ENCODE results near the gene AOC2.
"Not testable (repeated sequence)": the region's sequence is repeated elsewhere in the genome, so short reads cannot be mapped to it uniquely, and the experiment has no call there.

AOC2 gene

DNA sequence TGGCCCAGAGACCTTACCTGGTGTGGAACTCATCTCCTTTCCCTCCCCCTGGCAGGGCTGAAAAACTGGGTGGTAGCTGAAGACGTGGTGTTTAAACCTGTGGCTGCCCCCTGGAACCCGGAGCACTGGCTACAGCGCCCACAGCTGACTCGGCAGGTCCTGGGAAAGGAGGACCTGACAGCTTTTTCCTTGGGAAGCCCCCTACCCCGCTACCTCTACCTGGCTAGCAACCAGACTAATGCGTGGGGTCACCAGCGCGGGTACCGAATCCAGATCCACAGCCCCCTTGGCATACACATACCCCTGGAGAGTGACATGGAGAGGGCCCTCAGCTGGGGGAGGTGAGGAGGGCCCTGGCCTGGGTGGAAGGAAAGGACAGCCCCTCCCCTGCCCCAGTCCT, 4.7 kb downstream of the AOC2 start:
- no peak overlapping the region for H3K4me3 ChIP-seq
- H3K9me3 ChIP-seq: no peaks in the 10 kb centered on the region
- peak overlapping the region; percentile 90 to 96 for H3K27ac ChIP-seq
- peaks cover 6 to 22% (median 16%) of the 10 kb centered on the region in 3 donors for H3K36me3 ChIP-seq
- TF ChIP-seq, protein P1, sequence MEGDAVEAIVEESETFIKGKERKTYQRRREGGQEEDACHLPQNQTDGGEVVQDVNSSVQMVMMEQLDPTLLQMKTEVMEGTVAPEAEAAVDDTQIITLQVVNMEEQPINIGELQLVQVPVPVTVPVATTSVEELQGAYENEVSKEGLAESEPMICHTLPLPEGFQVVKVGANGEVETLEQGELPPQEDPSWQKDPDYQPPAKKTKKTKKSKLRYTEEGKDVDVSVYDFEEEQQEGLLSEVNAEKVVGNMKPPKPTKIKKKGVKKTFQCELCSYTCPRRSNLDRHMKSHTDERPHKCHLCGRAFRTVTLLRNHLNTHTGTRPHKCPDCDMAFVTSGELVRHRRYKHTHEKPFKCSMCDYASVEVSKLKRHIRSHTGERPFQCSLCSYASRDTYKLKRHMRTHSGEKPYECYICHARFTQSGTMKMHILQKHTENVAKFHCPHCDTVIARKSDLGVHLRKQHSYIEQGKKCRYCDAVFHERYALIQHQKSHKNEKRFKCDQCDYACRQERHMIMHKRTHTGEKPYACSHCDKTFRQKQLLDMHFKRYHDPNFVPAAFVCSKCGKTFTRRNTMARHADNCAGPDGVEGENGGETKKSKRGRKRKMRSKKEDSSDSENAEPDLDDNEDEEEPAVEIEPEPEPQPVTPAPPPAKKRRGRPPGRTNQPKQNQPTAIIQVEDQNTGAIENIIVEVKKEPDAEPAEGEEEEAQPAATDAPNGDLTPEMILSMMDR (IDR thresholded peaks at IDR 0.05): no peak
- peaks cover 0 to 39% (median 18%) of the 10 kb centered on the region in 4 donors for H3K4me1 ChIP-seq
- DNase-seq: peak in 1 of 2 donors; percentile 51
- intact Hi-C loops (cut with DNase I; ENCODE audit: low total_unique reads): no loop called here
- H3K27me3 ChIP-seq: no peaks in the 10 kb centered on the region

DNA sequence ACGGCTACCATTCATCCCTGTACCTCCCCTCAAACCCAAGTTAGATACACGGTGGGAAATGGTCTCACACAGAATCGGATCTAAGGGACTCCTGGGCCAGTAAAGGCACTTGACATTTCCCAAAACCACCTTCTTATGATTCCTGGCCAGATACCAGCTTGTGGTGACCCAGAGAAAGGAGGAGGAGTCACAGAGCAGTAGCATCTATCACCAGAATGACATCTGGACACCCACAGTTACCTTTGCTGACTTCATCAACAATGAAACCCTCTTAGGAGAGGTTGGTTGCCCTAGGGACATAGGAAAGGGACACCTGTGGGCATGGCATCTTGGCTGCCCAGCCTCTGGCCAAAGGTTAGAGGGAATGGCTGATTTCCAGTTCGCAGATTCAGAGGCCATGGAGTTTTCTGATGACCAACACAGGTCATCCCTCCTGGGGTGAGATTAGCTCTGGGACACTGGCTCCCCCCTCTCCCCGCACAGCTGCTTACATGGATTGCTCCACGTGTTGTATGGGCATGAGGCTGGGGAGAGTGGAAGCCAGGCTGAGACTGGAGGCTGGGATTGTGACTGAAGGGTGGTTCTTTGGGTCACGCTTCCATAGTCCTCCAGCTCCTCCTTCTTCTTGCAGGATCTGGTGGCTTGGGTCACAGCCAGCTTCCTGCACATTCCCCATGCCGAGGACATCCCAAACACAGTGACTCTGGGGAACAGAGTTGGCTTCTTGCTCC, 5.2 kb downstream of the AOC2 start:
- Histone ChIP-seq H3K4me1 (peaks cover 0 to 44% (median 18%) of the 10 kb centered on the region in 4 donors), H3K27ac (peak overlapping the region; percentile 90 to 96), H3K4me3 (peak overlapping the region; percentile 27 to 62), H3K27me3 (no peaks in the 10 kb centered on the region), H3K9me3 (no peaks in the 10 kb centered on the region), H3K36me3 (peaks cover 9 to 16% (median 13%) of the 10 kb centered on the region in 3 donors)
- intact Hi-C loops (cut with DNase I; ENCODE audit: low total_unique reads): no loop called here
- DNase-seq: peak; percentile 49 to 85
- TF ChIP-seq, protein P1 (IDR thresholded peaks at IDR 0.05): no peak

DNA sequence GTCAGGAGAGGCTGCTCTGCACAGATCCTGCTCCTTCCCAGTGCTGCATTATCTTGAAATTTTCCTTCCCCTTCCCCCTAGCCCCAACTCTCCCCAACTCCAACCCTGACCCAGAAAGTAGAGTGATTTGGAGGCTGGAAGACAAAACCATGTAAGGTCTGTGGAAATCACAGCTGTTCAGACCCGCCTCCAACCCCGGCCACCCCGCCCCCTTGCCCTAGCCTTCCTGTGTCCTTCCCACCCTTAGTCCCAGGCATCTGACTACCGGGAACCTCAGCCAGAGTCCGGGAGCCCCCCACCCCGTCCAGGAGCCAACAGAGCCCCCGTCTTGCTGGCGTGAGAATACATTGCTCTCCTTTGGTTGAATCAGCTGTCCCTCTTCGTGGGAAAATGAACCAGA, 6.6 kb downstream of the AOC2 start, which contains the start of gene AOC3:
Gene AOC3 (plus strand): TSS at position 246 of the 400 bp plus-strand sequence. CDS start 145 bp downstream, at position 391.
- peak within 1 kb of the TSS; percentile 62 to 72 for H3K4me3 ChIP-seq
- peaks cover 0 to 55% (median 29%) of the 10 kb centered on the region in 4 donors for H3K4me1 ChIP-seq
- TF ChIP-seq, protein P1 (IDR thresholded peaks at IDR 0.05): no peak
- peak within 1 kb of the TSS; percentile 90 to 96 for H3K27ac ChIP-seq
- H3K36me3 ChIP-seq: peaks cover 8 to 13% (median 9%) of the 10 kb centered on the region in 3 donors
- no peaks in the 10 kb centered on the region for H3K9me3 ChIP-seq
- no peaks in the 10 kb centered on the region for H3K27me3 ChIP-seq
- peak; percentile 66 to 91 for DNase-seq
- intact Hi-C loops (cut with DNase I; ENCODE audit: low total_unique reads): no loop called here

DNA sequence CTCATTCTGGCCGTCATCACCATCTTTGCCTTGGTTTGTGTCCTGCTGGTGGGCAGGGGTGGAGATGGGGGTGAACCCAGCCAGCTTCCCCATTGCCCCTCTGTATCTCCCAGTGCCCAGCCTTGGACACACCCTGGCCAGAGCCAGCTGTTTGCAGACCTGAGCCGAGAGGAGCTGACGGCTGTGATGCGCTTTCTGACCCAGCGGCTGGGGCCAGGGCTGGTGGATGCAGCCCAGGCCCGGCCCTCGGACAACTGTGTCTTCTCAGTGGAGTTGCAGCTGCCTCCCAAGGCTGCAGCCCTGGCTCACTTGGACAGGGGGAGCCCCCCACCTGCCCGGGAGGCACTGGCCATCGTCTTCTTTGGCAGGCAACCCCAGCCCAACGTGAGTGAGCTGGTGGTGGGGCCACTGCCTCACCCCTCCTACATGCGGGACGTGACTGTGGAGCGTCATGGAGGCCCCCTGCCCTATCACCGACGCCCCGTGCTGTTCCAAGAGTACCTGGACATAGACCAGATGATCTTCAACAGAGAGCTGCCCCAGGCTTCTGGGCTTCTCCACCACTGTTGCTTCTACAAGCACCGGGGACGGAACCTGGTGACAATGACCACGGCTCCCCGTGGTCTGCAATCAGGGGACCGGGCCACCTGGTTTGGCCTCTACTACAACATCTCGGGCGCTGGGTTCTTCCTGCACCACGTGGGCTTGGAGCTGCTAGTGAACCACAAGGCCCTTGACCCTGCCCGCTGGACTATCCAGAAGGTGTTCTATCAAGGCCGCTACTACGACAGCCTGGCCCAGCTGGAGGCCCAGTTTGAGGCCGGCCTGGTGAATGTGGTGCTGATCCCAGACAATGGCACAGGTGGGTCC, 7.2 kb downstream of the AOC2 start:
- intact Hi-C loops (cut with DNase I; ENCODE audit: low total_unique reads): not testable (repeated sequence)

DNA sequence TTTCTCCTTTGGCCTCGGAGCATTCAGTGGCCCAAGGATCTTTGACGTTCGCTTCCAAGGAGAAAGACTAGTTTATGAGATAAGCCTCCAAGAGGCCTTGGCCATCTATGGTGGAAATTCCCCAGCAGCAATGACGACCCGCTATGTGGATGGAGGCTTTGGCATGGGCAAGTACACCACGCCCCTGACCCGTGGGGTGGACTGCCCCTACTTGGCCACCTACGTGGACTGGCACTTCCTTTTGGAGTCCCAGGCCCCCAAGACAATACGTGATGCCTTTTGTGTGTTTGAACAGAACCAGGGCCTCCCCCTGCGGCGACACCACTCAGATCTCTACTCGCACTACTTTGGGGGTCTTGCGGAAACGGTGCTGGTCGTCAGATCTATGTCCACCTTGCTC, 8.0 kb downstream of the AOC2 start:
- Histone ChIP-seq H3K9me3 (no peaks in the 10 kb centered on the region), H3K4me3 (peak overlapping the region; percentile 62 to 72), H3K27me3 (no peaks in the 10 kb centered on the region), H3K4me1 (peaks cover 0 to 56% (median 25%) of the 10 kb centered on the region in 4 donors), H3K36me3 (peaks cover 10 to 20% (median 13%) of the 10 kb centered on the region in 3 donors), H3K27ac (peak overlapping the region; percentile 90 to 96)
- peak; percentile 56 to 87 for DNase-seq
- TF ChIP-seq, protein P1 (IDR thresholded peaks at IDR 0.05): no peak
- intact Hi-C loops (cut with DNase I; ENCODE audit: low total_unique reads): no loop called here

More for the DNA sequence above, 7.2 kb downstream of the AOC2 start:
- H3K9me3 ChIP-seq, H3K27me3 ChIP-seq: not testable (repeated sequence)
- Histone ChIP-seq H3K4me3 (peak overlapping the region; percentile 62 to 72), H3K4me1 (peaks cover 0 to 55% (median 28%) of the 10 kb centered on the region in 4 donors), H3K27ac (peak overlapping the region; percentile 90 to 96), H3K36me3 (peaks cover 7 to 13% (median 8%) of the 10 kb centered on the region in 3 donors)
- peak in 1 of 2 donors; percentile 69 for DNase-seq
